M059J (cell line): ENCODE results near the gene RELL1. TPM values are rescaled to one million over a fixed set of nuclear protein-coding genes. Genes with fewer than 3 reads are reported as not detected.
A peak's percentile ranks its signal among the peaks of the same experiment; 100 is the strongest.

Source experiments
- DNase-seq: peaks from one replicate; pipeline ENCODE4 v3.0.0-alpha.2; 2012; ENCODE audit warnings: low read depth
- total RNA-seq: library from RNA; depleted of rRNA; stranded (reverse); fragments of >200 nt; shearing (Covaris generic); gene quantifications from 2 replicates; pipeline ENCODE4 v1.2.3, GENCODE V29; 2014

The RELL1 gene
- total RNA-seq, 1 experiment from 2014 or later, result 46.7 TPM

GRCh38 chr4:37639551-37640285 is 46.5 kb downstream of the RELL1 start:
- DNase-seq, result no peak

- DNase-seq, result no peak
Observed at GRCh38 chr4:37635155-37635554, 51.0 kb downstream of the RELL1 start.

GRCh38 chr4:37634180-37634579 is 52.0 kb downstream of the RELL1 start:
- DNase-seq, result no peak

- no peak for DNase-seq
Observed at GRCh38 chr4:37632836-37633235, 53.3 kb downstream of the RELL1 start.

- DNase-seq, result no peak
Observed at GRCh38 chr4:37631551-37631950, 54.6 kb downstream of the RELL1 start.

- no peak for DNase-seq
Observed at GRCh38 chr4:37629713-37630112, 56.5 kb downstream of the RELL1 start.

- DNase-seq, result peak; percentile 89
Observed at GRCh38 chr4:37628977-37629609, 57.1 kb downstream of the RELL1 start.

- DNase-seq, result no peak
Observed at GRCh38 chr4:37627263-37627662, 58.9 kb downstream of the RELL1 start.

GRCh38 chr4:37625499-37625898 is 60.7 kb downstream of the RELL1 start:
- DNase-seq, result no peak

GRCh38 chr4:37623940-37624339 is 62.2 kb downstream of the RELL1 start:
- DNase-seq, result no peak

GRCh38 chr4:37623125-37623524 is 63.1 kb downstream of the RELL1 start:
- no peak for DNase-seq

- DNase-seq, result no peak
Observed at GRCh38 chr4:37620176-37620575, 66.0 kb downstream of the RELL1 start.

- DNase-seq, result no peak
Observed at GRCh38 chr4:37615720-37616063, 70.5 kb downstream of the RELL1 start.

- no peak for DNase-seq
Observed at GRCh38 chr4:37615059-37615719, 71.0 kb downstream of the RELL1 start.

- no peak for DNase-seq
Observed at GRCh38 chr4:37612811-37613210, 73.4 kb downstream of the RELL1 start.

GRCh38 chr4:37609626-37610025 is 76.5 kb downstream of the RELL1 start:
- DNase-seq, result no peak

- DNase-seq, result no peak
Observed at GRCh38 chr4:37607018-37607417, 79.2 kb downstream of the RELL1 start.

- DNase-seq, result no peak
Observed at GRCh38 chr4:37605843-37606565, 80.2 kb downstream of the RELL1 start.

GRCh38 chr4:37604461-37604860 is 81.7 kb downstream of the RELL1 start:
- peak; percentile 60 for DNase-seq

- no peak for DNase-seq
Observed at GRCh38 chr4:37603711-37604110, 82.5 kb downstream of the RELL1 start.

- peak; percentile 67 for DNase-seq
Observed at GRCh38 chr4:37603070-37603468, 83.1 kb downstream of the RELL1 start.

- no peak for DNase-seq
Observed at GRCh38 chr4:37602454-37603069, 83.6 kb downstream of the RELL1 start.
